Measurements from ENCODE around the gene SHC4.

GRCh38 chr15:48964898-48965297 lies 1.2 kb upstream of the SHC4 start:
- no peak for TF ChIP-seq CTCF (IDR thresholded peaks at IDR 0.05; ENCODE audit: insufficient read depth, low read length)
- no peak for TF ChIP-seq POLR2AphosphoS5 (IDR thresholded peaks at IDR 0.05; ENCODE audit: low read depth)
- TF ChIP-seq GABPA (IDR thresholded peaks at IDR 0.05; ENCODE audit: low read depth) = no peak
- no peak for TF ChIP-seq REST (IDR thresholded peaks at IDR 0.05; ENCODE audit: insufficient replicate concordance, low read depth)
- no peak for TF ChIP-seq SPI1 (IDR thresholded peaks at IDR 0.05; ENCODE audit: borderline replicate concordance, low read depth)
